ENCODE results near the gene ISM1.

GRCh38 chr20:13333036-13333435, 112.0 kb downstream of the ISM1 start:
- no peak for TF ChIP-seq ZFP30 (CRISPR knock-in tag; IDR thresholded peaks at IDR 0.05)
- no peak for TF ChIP-seq OSR1 (CRISPR knock-in tag; IDR thresholded peaks at IDR 0.05)
- no peak for TF ChIP-seq ARNTL (CRISPR knock-in tag; IDR thresholded peaks at IDR 0.05; ENCODE audit: borderline replicate concordance, low read depth)
- TF ChIP-seq CSRNP3 (CRISPR knock-in tag; IDR thresholded peaks at IDR 0.05), result no peak
- TF ChIP-seq ZNF70 (CRISPR knock-in tag; IDR thresholded peaks at IDR 0.05), result no peak
- no peak for TF ChIP-seq POU6F1 (CRISPR knock-in tag; IDR thresholded peaks at IDR 0.05; ENCODE audit: borderline replicate concordance, low read depth)
